Mesodermal cell (in vitro differentiated cells): Measurements from ENCODE around the gene SRSF9.
"Not testable (repeated sequence)": the region's sequence is repeated elsewhere in the genome, so short reads cannot be mapped to it uniquely, and the experiment has no call there.

Source experiments
- H3K27ac ChIP-seq: 2 replicates; pipeline ENCODE4 v1.7.0; 2013; ENCODE audit warnings: mild to moderate bottlenecking, low read depth, low read length, moderate library complexity; ENCODE audit not compliant: severe bottlenecking
- H3K36me3 ChIP-seq: 2 replicates; pipeline ENCODE4 v1.7.1; 2013; ENCODE audit warnings: mild to moderate bottlenecking, low read length, moderate library complexity; ENCODE audit not compliant: control insufficient read depth, insufficient read depth
- H3K4me1 ChIP-seq: one replicate; pipeline ENCODE4 v1.7.1; 2013; ENCODE audit warnings: mild to moderate bottlenecking, low read length; ENCODE audit not compliant: insufficient read depth, control insufficient read depth, poor library complexity, severe bottlenecking
- H3K4me3 ChIP-seq: 2 replicates; pipeline ENCODE4 v1.7.0; 2013; ENCODE audit warnings: low read length, control low read depth, mild to moderate bottlenecking; ENCODE audit not compliant: insufficient read depth, poor library complexity, severe bottlenecking; ENCODE audit errors: extremely low read depth
- H3K9me3 ChIP-seq: 2 replicates; pipeline ENCODE4 v1.7.1; 2013; ENCODE audit warnings: mild to moderate bottlenecking, low read length, moderate library complexity; ENCODE audit not compliant: control insufficient read depth
- whole genome bisulfite sequencing, 2 experiments: methylation state at CpG; one replicate each; pipeline ENCODE4 v1.1.5; 2013; ENCODE audit warnings: missing lambda C conversion rate in 2 of 2; ENCODE audit not compliant: insufficient coverage in 2 of 2; 5-methylcytosine and 5-hydroxymethylcytosine counted together

Gene SRSF9

DNA sequence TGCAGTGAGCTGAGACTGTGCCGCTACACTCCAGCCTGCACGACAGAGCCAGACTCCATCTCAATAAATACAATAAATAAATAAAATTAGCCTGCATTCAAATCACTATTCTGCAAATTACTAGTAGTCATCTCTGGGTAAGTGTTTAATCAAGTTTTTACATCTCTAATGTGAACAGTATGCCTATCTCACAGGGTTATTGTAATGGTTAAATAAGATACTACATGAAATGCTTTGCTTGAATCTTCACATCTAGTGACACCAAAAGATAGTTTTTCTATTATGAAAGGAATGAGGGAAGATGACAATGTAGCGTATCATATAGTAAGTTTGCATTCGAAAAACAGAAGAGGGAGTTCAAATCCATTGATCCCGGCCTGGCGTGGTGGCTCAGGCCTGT, 2.1 kb downstream of the SRSF9 start:
- no peak overlapping the region for H3K4me3 ChIP-seq
- H3K9me3 ChIP-seq, result no peaks in the 10 kb centered on the region
- H3K36me3 ChIP-seq, result peaks cover 57% of the 10 kb centered on the region
- peaks cover 8% of the 10 kb centered on the region for H3K4me1 ChIP-seq
- 95 to 100% methylated on average over 4 of the region's 6 CpGs for WGBS, 2 experiments
- H3K27ac ChIP-seq, result no peak overlapping the region

DNA sequence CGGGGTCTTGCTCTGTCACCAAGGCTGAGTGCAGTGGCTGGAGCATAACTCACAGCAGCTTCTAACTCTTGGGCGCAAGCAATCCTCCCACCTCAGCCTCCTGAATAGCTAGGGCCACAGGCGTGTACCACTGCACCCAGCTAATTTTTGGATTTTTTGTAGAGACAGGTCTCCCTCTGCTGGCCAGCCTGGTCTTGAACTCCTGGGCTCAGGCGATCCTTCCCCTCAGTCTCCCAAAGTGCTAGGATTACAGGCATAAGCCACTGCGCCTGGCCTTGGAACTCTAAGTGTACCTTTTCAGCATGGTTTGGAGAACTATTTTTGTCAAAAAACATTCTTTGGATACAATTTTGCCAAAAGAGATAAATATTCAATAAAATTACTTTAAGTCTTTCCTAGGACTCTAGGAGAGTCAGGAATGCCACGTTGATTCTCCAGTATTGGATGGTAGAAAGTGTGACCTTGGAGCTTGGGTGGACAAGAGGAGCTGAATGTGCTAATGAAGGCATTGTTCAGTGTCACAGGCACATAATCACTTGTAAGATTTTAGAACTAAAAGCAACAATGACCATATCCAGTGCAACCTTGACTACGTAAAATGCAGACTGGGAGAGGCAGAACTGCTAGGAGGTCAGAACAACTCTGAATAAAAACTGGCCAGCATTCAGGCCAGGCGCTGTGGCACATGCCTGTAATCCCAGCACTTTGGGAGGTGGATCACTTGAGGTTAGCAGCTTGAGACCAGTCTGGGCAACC, 2.8 kb downstream of the SRSF9 start:
- H3K27ac ChIP-seq, result no peak overlapping the region
- H3K36me3 ChIP-seq, result peaks cover 64% of the 10 kb centered on the region
- 68 to 89% methylated on average over 5 of the region's 8 CpGs for WGBS, 2 experiments
- peaks cover 8% of the 10 kb centered on the region for H3K4me1 ChIP-seq
- H3K9me3 ChIP-seq, result no peaks in the 10 kb centered on the region
- no peak overlapping the region for H3K4me3 ChIP-seq

GRCh38 chr12:120465756-120466155, 3.8 kb downstream of the SRSF9 start:
- 93% methylated on average over 2 of the region's 5 CpGs; no CpG with 5 or more reads in 1 of the 2 experiments for WGBS, 2 experiments
- Histone ChIP-seq H3K36me3 (peaks cover 74% of the 10 kb centered on the region), H3K4me3 (no peak overlapping the region), H3K4me1 (peaks cover 8% of the 10 kb centered on the region), H3K27ac (no peak overlapping the region), H3K9me3 (no peaks in the 10 kb centered on the region)

GRCh38 chr12:120463712-120464111, 5.8 kb downstream of the SRSF9 start:
- H3K27ac ChIP-seq, result no peak overlapping the region
- WGBS, 2 experiments, result 95 to 98% methylated on average over 4 to 5 of the region's 5 CpGs
- H3K9me3 ChIP-seq, result no peaks in the 10 kb centered on the region
- H3K36me3 ChIP-seq, result peaks cover 94% of the 10 kb centered on the region
- H3K4me3 ChIP-seq, result no peak overlapping the region
- H3K4me1 ChIP-seq, result peaks cover 5% of the 10 kb centered on the region

DNA sequence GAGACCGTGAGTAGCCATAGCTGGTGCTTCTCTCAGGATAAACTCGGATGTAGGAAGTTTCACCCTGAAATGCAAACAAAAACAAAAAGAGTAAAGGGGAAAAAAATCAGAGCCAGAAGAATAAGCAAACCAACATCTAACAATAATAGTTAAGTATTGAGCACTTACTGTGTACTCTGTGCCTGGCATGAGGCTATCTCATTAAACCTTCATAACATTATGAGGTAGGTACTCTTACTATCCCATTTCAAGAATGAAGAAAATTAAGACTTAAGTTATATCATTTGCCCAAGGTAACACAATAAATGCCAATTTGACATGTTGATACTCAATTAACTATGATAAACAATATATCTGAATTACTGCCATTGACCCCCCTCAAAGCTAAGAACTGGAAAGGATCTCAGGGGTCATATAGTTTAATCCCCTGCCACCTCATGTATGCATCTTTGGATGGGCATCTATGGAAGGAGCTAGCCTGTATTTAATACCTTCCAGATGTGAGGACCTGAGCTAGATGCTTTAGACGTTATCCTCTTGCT, 7.4 kb downstream of the SRSF9 start:
- Histone ChIP-seq H3K4me1 (peaks cover 5% of the 10 kb centered on the region), H3K4me3 (no peak overlapping the region), H3K27ac (no peak overlapping the region), H3K9me3 (no peaks in the 10 kb centered on the region), H3K36me3 (peaks cover 99% of the 10 kb centered on the region)
- WGBS, 2 experiments, result 80 to 100% methylated on average over 1 of the region's 3 CpGs

DNA sequence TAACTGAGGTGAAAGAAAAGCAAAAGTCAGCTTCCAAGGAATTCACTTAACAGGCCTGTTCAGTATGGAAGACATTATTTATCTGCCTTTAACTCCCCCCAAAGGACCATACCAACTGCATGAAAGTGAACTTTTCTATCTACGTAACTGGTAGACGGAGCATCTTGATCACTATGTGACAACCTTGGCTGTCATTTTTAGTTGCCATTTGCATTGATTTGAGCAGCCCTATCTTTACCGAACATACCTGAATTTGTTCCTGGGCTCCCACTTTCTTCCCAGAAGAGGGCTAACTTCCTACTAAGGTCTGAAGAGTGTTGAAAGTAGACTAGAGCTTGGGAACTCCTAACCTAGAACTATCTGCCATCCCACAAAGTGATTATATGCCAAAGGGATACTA, 9.4 kb downstream of the SRSF9 start:
- no peak overlapping the region for H3K4me3 ChIP-seq
- peaks cover 99% of the 10 kb centered on the region for H3K36me3 ChIP-seq
- H3K4me1 ChIP-seq, result no peaks in the 10 kb centered on the region
- no peak overlapping the region for H3K27ac ChIP-seq
- 92 to 94% methylated on average over 2 to 3 of the region's 3 CpGs for WGBS, 2 experiments
- no peaks in the 10 kb centered on the region for H3K9me3 ChIP-seq

DNA sequence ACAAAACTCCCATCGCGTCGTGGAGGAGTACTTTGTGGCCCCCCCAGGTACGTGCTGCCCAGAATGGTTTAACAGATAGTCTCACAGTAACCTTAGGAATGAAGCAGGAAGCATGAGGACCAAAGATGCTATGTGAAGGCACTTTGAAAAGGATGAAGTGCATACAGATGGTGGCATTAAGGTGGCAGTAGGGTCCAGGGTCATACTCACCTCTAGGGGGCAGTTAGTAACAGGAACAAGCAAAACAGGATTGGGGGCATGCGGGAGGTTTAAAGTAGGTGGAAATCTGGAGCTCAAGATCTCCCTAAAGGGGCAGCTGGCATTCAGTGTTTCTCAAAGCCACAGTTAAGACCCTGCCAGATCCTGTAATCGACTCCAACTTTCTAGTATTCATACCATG, 12.4 kb downstream of the SRSF9 start:
- Histone ChIP-seq H3K27ac (no peak overlapping the region), H3K4me1 (no peaks in the 10 kb centered on the region), H3K36me3 (peaks cover 91% of the 10 kb centered on the region), H3K9me3 (no peaks in the 10 kb centered on the region), H3K4me3 (no peak overlapping the region)
- 94 to 95% methylated on average over 2 to 5 of the region's 6 CpGs for WGBS, 2 experiments

DNA sequence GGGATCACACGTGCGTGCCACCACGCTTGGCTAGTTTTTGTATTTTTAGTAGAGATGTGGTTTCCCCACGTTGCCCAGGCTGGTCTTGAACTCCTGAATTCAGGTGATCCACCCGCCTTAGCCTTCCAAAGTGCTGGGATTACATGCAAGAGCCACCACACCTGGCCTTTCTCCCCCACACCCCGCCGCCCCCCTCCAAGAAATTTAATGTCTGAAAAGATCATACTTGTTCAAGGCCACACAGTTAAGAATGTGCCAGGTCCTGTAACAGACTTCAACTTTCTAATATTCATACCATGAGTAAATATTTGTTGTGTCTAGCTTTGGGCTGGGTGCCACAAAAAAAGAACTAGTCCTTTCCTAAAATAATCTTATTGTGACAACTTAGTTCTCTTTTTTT, 14.2 kb downstream of the SRSF9 start:
- no peak overlapping the region for H3K27ac ChIP-seq
- no peaks in the 10 kb centered on the region for H3K4me1 ChIP-seq
- 89% methylated on average over 2 to 6 of the region's 7 CpGs for WGBS, 2 experiments
- H3K36me3 ChIP-seq, result peaks cover 82% of the 10 kb centered on the region
- H3K9me3 ChIP-seq, result no peaks in the 10 kb centered on the region
- H3K4me3 ChIP-seq, result no peak overlapping the region

DNA sequence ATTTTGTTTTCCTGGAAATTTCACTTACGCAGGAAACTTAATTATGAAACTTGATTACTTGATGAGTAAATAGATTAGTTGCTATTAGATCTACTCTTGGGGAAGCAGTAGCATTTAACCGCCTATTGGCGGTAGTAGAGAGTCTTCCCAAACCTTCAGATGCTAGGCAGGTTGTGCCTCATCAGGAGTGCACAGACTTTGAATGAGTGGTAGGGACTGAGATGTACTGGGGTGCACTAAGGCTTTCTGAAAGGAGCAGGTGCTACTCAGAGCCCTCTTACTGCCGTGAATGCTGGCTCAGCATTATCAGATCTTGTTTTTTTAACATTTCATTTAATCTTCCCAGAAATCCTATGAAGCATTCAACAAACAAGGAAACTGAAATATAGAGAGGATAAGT, 15.6 kb downstream of the SRSF9 start:
- WGBS, 2 experiments, result 85 to 86% methylated on average over 3 of the region's 4 CpGs
- peaks cover 81% of the 10 kb centered on the region for H3K36me3 ChIP-seq
- H3K9me3 ChIP-seq, result no peaks in the 10 kb centered on the region

DNA sequence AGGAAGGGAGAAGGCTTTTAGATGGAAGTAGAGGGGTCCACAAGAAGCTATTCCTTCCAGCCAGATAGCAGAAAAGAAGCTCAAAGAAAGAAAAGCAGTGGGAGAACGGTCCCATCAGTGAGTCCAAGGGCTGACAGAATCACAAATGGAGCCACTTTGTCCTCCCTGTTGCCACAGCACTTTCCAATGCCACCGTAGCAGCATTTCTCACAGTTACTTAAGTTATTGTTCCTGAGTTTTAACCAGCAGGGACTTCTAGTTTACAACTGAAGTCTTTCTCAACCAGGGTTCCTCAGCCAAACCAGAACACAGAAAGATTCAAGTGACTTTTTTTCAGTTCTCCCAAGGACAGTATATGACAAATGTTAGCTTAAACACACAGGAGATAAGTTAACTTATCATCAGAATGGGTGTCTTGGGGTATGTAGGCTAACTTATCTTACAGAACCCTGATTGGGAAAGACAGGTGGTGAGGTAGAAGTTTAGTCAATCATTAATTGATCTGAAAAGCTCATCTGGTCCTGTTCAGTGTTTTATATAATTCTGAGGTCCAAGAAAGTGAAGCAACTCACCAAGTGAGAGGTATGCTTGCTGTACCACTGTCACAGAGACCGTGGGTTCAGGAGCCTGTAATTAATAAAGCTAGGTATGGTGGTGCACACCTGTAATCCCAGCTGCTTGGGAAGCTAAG, 16.3 kb downstream of the SRSF9 start:
- Histone ChIP-seq H3K4me3 (no peak overlapping the region), H3K27ac (no peak overlapping the region), H3K4me1 (no peaks in the 10 kb centered on the region), H3K36me3 (peaks cover 74% of the 10 kb centered on the region), H3K9me3 (no peaks in the 10 kb centered on the region)
- 92 to 100% methylated on average over 2 to 3 of the region's 3 CpGs for WGBS, 2 experiments

More for the DNA sequence above, 15.6 kb downstream of the SRSF9 start:
- H3K4me3 ChIP-seq, result no peak overlapping the region
- no peak overlapping the region for H3K27ac ChIP-seq
- no peaks in the 10 kb centered on the region for H3K4me1 ChIP-seq

- not testable (repeated sequence) for H3K27ac ChIP-seq, H3K9me3 ChIP-seq, H3K4me3 ChIP-seq, H3K4me1 ChIP-seq
- peaks cover 74% of the 10 kb centered on the region for H3K36me3 ChIP-seq
- WGBS, 2 experiments, result 93% methylated on average over 4 to 5 of the region's 5 CpGs
Measured at GRCh38 chr12:120452524-120452923, 17.0 kb downstream of the SRSF9 start.
